COLO668 (cell line): ENCODE results near the gene REELD1.

Source experiments
- DNase-seq: peaks from one replicate; lab custom pipeline; 2025; ENCODE audit not compliant: unreplicated experiment; lab: John Stamatoyannopoulos, UW

Gene REELD1

DNA sequence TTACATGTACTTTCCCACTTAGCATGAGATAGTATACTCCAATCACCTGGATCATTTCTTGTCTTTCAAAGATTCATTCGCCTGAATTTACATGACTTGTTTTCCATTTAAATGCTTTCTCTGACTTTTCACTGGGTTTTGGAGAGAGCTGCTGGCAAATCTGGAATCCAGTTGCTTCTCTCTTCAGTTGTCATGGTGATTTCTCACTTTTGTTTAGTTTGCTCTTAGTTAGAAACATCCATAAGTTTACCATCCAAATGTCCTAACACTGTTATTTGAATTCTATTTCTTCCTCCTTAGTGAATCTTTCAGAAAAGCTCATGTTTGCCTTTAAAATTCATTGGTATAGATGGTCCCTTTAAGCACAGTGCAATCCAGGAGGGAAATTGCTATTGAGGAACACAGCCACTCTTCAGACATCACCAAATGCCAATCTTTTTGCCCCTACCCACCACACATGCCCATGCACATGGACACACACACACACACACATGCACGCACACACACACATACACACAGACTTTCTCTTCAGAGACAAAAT is 51.7 kb downstream of the REELD1 start:
- DNase-seq, result no peak

DNA sequence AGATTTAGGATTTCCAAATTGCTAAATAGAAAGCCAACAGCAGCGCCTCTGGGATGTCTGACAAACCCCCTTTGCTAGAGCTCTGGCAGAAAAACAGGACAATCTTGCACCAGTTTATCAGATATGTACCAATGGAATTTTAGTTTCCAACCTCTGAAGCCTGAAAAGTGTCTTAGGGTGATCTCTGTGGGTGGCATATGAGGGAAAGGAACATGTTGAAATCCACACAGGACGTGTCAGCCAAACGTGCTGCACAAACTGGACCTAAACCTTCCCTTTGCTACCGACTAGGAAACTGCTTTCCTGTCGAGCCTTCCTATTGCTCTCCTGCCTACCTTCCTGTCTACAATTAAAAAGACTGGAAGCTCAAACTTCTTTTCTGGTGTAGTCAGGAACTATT is 53.5 kb downstream of the REELD1 start:
- no peak for DNase-seq

- DNase-seq, result no peak
Observed at GRCh38 chr4:146269228-146269653, 54.9 kb downstream of the REELD1 start.

GRCh38 chr4:146271466-146271865 is 57.1 kb downstream of the REELD1 start:
- DNase-seq, result no peak

- no peak for DNase-seq
Observed at GRCh38 chr4:146273204-146273901, 59.0 kb downstream of the REELD1 start.

GRCh38 chr4:146274774-146275173 is 60.4 kb downstream of the REELD1 start:
- DNase-seq, result no peak

GRCh38 chr4:146275370-146275769 is 61.0 kb downstream of the REELD1 start:
- no peak for DNase-seq

- no peak for DNase-seq
Observed at GRCh38 chr4:146278986-146279385, 64.6 kb downstream of the REELD1 start.
